K562 (cell line): ENCODE data around the gene NRP2. TPM values are rescaled to one million over a fixed set of nuclear protein-coding genes. Genes with fewer than 3 reads are reported as not detected.
A peak's percentile ranks its signal among the peaks of the same experiment; 100 is the strongest.

Experiments used
- ATAC-seq: fragments of 200-7000 bp; cut with Tn5 transposase; 3 replicates; pipeline ENCODE4 v1.9.1; 2020; ENCODE audit warnings: moderate library complexity
- BruUV-seq: library from RNA; stranded (reverse); fragments of 400-500 nt; replicated peaks from 2 replicates; lab custom pipeline; 2021; lab: Mats Ljungman, UMichigan
- CTCF ChIA-PET: fragments of 300-600 bp; formaldehyde crosslinking; extraction: SDS; loops from one replicate; lab custom pipeline; 2021; ENCODE audit warnings: low intra/inter-chr PET ratio; lab: Yijun Ruan, JAX
- POLR2A ChIA-PET: fragments of 300-600, 350-650 bp; sonication (Branson Sonifier 250); formaldehyde crosslinking; extraction: SDS; loops from one replicate; lab custom pipeline; 2021; ENCODE audit warnings: antibody characterized with exemption, inconsistent platforms; lab: Yijun Ruan, JAX
- DNase-seq, 4 experiments: peaks; one replicate each; pipeline versions ENCODE4 v3.0.0 to v3.0.0-alpha.2; 2011 to 2018; ENCODE audit warnings: low spot score in 3 of 4, mixed read lengths in 3 of 4; ENCODE audit errors: extremely low read depth in 1 of 4
- FAIRE-seq: peaks from 2 replicates; lab custom pipeline; 2011; peaks lifted over from hg19 to GRCh38; lab: Jason Lieb, UNC
- H2AFZ ChIP-seq: 2 replicates; pipeline ENCODE4 v1.6.0; 2011; ENCODE audit warnings: low read depth, low read length, control low read depth, inconsistent platforms
- H3K27ac ChIP-seq: fragments of 200-600 bp; 3 replicates; pipeline ENCODE4 v1.8.0; 2011; ENCODE audit warnings: low read depth, mild to moderate bottlenecking, control low read depth, inconsistent platforms, low read length, moderate library complexity, mixed read lengths; ENCODE audit errors: extremely low read depth
- H3K27me3 ChIP-seq, 2 experiments: fragments of 300-600 bp in 1 of 2; 2 replicates in 1 of 2; 3 replicates in 1 of 2; pipeline versions ENCODE4 v1.6.0 to v1.8.0; 2011; ENCODE audit warnings: inconsistent platforms in 2 of 2, low read length in 2 of 2, mild to moderate bottlenecking in 1 of 2, mixed read lengths in 1 of 2, moderate library complexity in 1 of 2; ENCODE audit not compliant: control insufficient read depth in 2 of 2, insufficient read depth in 2 of 2
- H3K36me3 ChIP-seq: fragments of 300-600 bp; 3 replicates; pipeline ENCODE4 v1.8.0; 2011; ENCODE audit warnings: mild to moderate bottlenecking, low read length, inconsistent platforms; ENCODE audit not compliant: control insufficient read depth, insufficient read depth
- H3K4me1 ChIP-seq, 2 experiments: fragments of 200-600 bp in 1 of 2; replicated peaks in 1 of 2; 2 replicates in 1 of 2; 3 replicates in 1 of 2; pipeline versions ENCODE4 v1.5.1 to v1.8.0; 2011; ENCODE audit warnings: inconsistent platforms in 2 of 2, low read length in 2 of 2, mild to moderate bottlenecking in 1 of 2, mixed read lengths in 1 of 2, moderate library complexity in 1 of 2; ENCODE audit not compliant: control insufficient read depth in 2 of 2, insufficient read depth in 2 of 2
- H3K4me2 ChIP-seq: 2 replicates; pipeline ENCODE4 v1.6.1; 2011; ENCODE audit warnings: low read length, control low read depth, inconsistent platforms, mixed read lengths; ENCODE audit not compliant: insufficient read depth
- H3K4me3 ChIP-seq: fragments of 200-600 bp; sonication (generic), shearing (Covaris generic); 2 replicates; pipeline ENCODE4 v1.5.1; 2016; ENCODE audit warnings: control low read depth, inconsistent platforms
- H3K79me2 ChIP-seq: fragments of 200-600 bp; 3 replicates; pipeline ENCODE4 v1.8.0; 2011; ENCODE audit warnings: low read length, inconsistent platforms; ENCODE audit not compliant: control insufficient read depth, insufficient read depth
- H3K9ac ChIP-seq, 2 experiments: 2 replicates each; pipeline versions ENCODE4 v1.6.0 to v1.6.1; 2011; ENCODE audit warnings: low read depth in 2 of 2, low read length in 2 of 2, control low read depth in 1 of 2, inconsistent platforms in 1 of 2, mild to moderate bottlenecking in 1 of 2, mixed read lengths in 1 of 2; ENCODE audit not compliant: insufficient read depth in 1 of 2
- H3K9me1 ChIP-seq: one replicate; pipeline ENCODE4 v1.6.0; 2011; ENCODE audit warnings: inconsistent platforms, mild to moderate bottlenecking, low read length, moderate library complexity; ENCODE audit not compliant: control insufficient read depth, insufficient read depth
- H3K9me3 ChIP-seq: replicated peaks from 2 replicates; pipeline ENCODE4 v1.5.1; 2011; ENCODE audit warnings: low read depth, low read length, inconsistent platforms; ENCODE audit not compliant: control insufficient read depth, insufficient read depth
- H4K20me1 ChIP-seq: replicated peaks from 2 replicates; pipeline ENCODE4 v1.6.1; 2011; ENCODE audit warnings: low read length, inconsistent platforms, mixed read lengths; ENCODE audit not compliant: control insufficient read depth, insufficient read depth
- EP300 ChIP-seq: IDR thresholded peaks from 2 replicates; pipeline ENCODE4 v1.6.1; 2012; ENCODE audit warnings: low read length, improper control_type of control experiment
- ETS2 ChIP-seq: IDR thresholded peaks from 2 replicates; pipeline ENCODE4 v1.6.1; 2016; ENCODE audit warnings: borderline replicate concordance, missing genetic modification characterization, mild to moderate bottlenecking, moderate library complexity, missing compliant biosample characterization; ENCODE audit not compliant: poor library complexity, severe bottlenecking
- FOXP1 ChIP-seq: sonication (generic); formaldehyde crosslinking; IDR thresholded peaks from 2 replicates; pipeline ENCODE4 v1.8.0; 2022; ENCODE audit warnings: mild to moderate bottlenecking, missing genetic modification reagents
- GABPA ChIP-seq: fragments of 200-800 bp; sonication (Bioruptor generic); conservative IDR thresholded peaks from 2 replicates; pipeline ENCODE4 v1.6.1; 2016; ENCODE audit warnings: low read depth, missing genetic modification characterization, missing compliant biosample characterization
- GTF2E2 ChIP-seq: fragments of 200-800 bp; sonication (Bioruptor generic); IDR thresholded peaks from 2 replicates; pipeline ENCODE4 v1.6.1; 2016; ENCODE audit warnings: missing genetic modification characterization, missing compliant biosample characterization
- KDM4B ChIP-seq, 2 experiments: fragments of 450-650 bp in 1 of 2; sonication (generic) in 1 of 2; IDR thresholded peaks; 2 replicates each; pipeline ENCODE4 v1.6.1; 2016 to 2017; ENCODE audit warnings: borderline replicate concordance in 2 of 2, antibody characterized with exemption in 1 of 2, low read depth in 1 of 2, mild to moderate bottlenecking in 1 of 2
- MCM7 ChIP-seq, 2 experiments: fragments of 450-650 bp; IDR thresholded peaks; 2 replicates each; pipeline ENCODE4 v1.6.1; 2016 to 2018
- MED1 ChIP-seq: sonication (generic); formaldehyde crosslinking; IDR thresholded peaks from 2 replicates; pipeline ENCODE4 v1.8.1; 2023; ENCODE audit warnings: missing genetic modification reagents, borderline replicate concordance
- MYNN ChIP-seq, 2 experiments: sonication (generic); formaldehyde crosslinking in 1 of 2; IDR thresholded peaks; 2 replicates each; pipeline versions ENCODE4 v1.5.0 to v1.6.1; 2016 to 2020; ENCODE audit warnings: antibody characterized with exemption in 1 of 2, missing genetic modification reagents in 1 of 2
- POLR2AphosphoS2 ChIP-seq: IDR thresholded peaks from 2 replicates; pipeline ENCODE4 v1.6.1; 2012; ENCODE audit warnings: low read length, improper control_type of control experiment
- SIX5 ChIP-seq, 2 experiments: IDR thresholded peaks; 2 replicates each; pipeline ENCODE4 v1.6.1; 2011; ENCODE audit warnings: low read length in 2 of 2, borderline replicate concordance in 1 of 2, low read depth in 1 of 2, mild to moderate bottlenecking in 1 of 2, moderate library complexity in 1 of 2; ENCODE audit not compliant: insufficient read depth in 1 of 2
- SRF ChIP-seq, 2 experiments: fragments of 250-450, 450-650 bp in 1 of 2; sonication (Bioruptor Pico) in 1 of 2; sonication (generic) in 1 of 2; formaldehyde crosslinking; IDR thresholded peaks; 2 replicates each; pipeline versions ENCODE4 v1.5.0 to v1.5.1; 2020 to 2022; ENCODE audit warnings: mild to moderate bottlenecking in 1 of 2, missing genetic modification reagents in 1 of 2
- TAL1 ChIP-seq: fragments of 450-650 bp; IDR thresholded peaks from 2 replicates; pipeline ENCODE4 v1.6.1; 2016; ENCODE audit warnings: mild to moderate bottlenecking
- TEAD4 ChIP-seq, 2 experiments: sonication (generic) in 1 of 2; formaldehyde crosslinking in 1 of 2; IDR thresholded peaks; 2 replicates each; pipeline versions ENCODE4 v1.6.1 to v1.8.0; 2012 to 2022; ENCODE audit warnings: borderline replicate concordance in 1 of 2, inconsistent platforms in 1 of 2, low read length in 1 of 2, mild to moderate bottlenecking in 1 of 2, missing genetic modification reagents in 1 of 2
- TFAP4 ChIP-seq: sonication (generic); formaldehyde crosslinking; IDR thresholded peaks from 2 replicates; pipeline ENCODE4 v1.8.0; 2022; ENCODE audit warnings: missing genetic modification reagents, mild to moderate bottlenecking, moderate library complexity, borderline replicate concordance
- WHSC1 ChIP-seq: IDR thresholded peaks from one replicate; pipeline ENCODE4 v1.6.1; 2012; ENCODE audit warnings: low read length, control low read depth, inconsistent platforms
- ZNF224 ChIP-seq: sonication (generic); formaldehyde crosslinking; IDR thresholded peaks from 2 replicates; pipeline ENCODE4 v1.8.0; 2022; ENCODE audit warnings: mild to moderate bottlenecking, missing genetic modification reagents
- ZNF277 ChIP-seq: fragments of 250-450 bp; sonication (Bioruptor Pico); IDR thresholded peaks from 2 replicates; pipeline ENCODE4 v1.8.0; 2022; ENCODE audit warnings: inconsistent platforms, mild to moderate bottlenecking, moderate library complexity, borderline replicate concordance
- ZNF444 ChIP-seq: fragments of 250-450 bp; sonication (Bioruptor Pico); IDR thresholded peaks from 2 replicates; pipeline ENCODE4 v1.4.0; 2020; ENCODE audit warnings: mild to moderate bottlenecking, moderate library complexity
- ZNF584 ChIP-seq: fragments of 200-800 bp; sonication (Bioruptor generic); IDR thresholded peaks from 2 replicates; pipeline ENCODE4 v1.6.1; 2016; ENCODE audit warnings: low read depth, mild to moderate bottlenecking, missing genetic modification characterization, missing compliant biosample characterization
- ZNF696 ChIP-seq: fragments of 250-450 bp; sonication (Bioruptor Pico); conservative IDR thresholded peaks from 2 replicates; pipeline ENCODE4 v1.4.0; 2020; ENCODE audit warnings: mild to moderate bottlenecking, moderate library complexity
- WGBS: fragments of 100-300 bp; shearing (Covaris generic); methylation state at CpG from one replicate; pipeline ENCODE4 v1.1.6; 2016; ENCODE audit warnings: low coverage, mixed read lengths; ENCODE audit not compliant: insufficient coverage; ENCODE audit errors: missing lambda C conversion rate; 5-methylcytosine and 5-hydroxymethylcytosine counted together
- in situ Hi-C: fragments of 300-500 bp; cut with MboI; formaldehyde crosslinking; loops from 4 replicates; pipeline ENCODE4 v1.15.0; 2018; ENCODE audit warnings: inconsistent platforms, mixed read lengths
- intact Hi-C: fragments of 100-400 bp; cut with micrococcal nuclease; formaldehyde crosslinking; loops from 2 replicates; pipeline ENCODE4 v1.14.2; 2022
- polyA plus RNA-seq, 8 experiments: library from polyadenylated mRNA; depleted of rRNA in 4 of 8; stranded (reverse) in 5 of 8; unstranded in 3 of 8; fragments of >200 nt; fragmentation: Nextera tagmentation in 2 of 8; fragmentation: Illumina TruSeq in 1 of 8; extraction: Ambion mirVana in 2 of 8; extraction: Trizol in 1 of 8; gene quantifications; 2 replicates each; pipeline versions ENCODE4 v1.2.1 to v1.2.3, GENCODE V29; 2011 to 2014; ENCODE audit warnings: inconsistent platforms in 1 of 8, missing spikeins in 1 of 8
- total RNA-seq, 7 experiments: library from RNA; depleted of rRNA in 6 of 7; stranded (reverse); fragments of >200 nt in 6 of 7; fragmentation: Illumina TruSeq in 2 of 7; extraction: Trizol in 2 of 7; gene quantifications; 2 replicates each; pipeline versions ENCODE4 v1.2.1 to v1.2.3, GENCODE V29; 2011 to 2021; ENCODE audit warnings: low replicate concordance in 1 of 7

The NRP2 gene
- total and polyA plus RNA-seq, 9 of the 15 experiments (the other 6 are each of a cell fraction or from before 2014, with no cell fraction given) = 0.05 to 0.31 (median 0.15) TPM; not detected in 5

DNA sequence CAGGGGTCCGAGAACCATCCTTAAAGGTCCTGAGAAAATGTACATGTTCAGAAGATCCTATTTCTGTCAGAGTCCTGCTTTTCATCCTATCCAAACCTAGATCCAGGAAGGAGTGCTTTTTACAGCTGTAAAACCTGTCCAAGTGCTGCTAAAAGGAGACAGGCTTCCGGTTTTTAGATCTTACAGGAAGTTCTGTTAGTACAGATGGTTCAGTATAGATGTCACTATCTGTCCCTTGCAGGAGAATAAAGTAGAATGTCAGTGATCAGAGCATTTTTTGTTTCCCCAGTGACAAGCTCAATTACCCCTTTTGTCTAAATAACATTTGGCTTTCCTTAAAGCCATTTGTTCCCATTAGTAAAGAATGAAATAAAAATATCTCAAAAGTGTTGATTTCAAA is 98.3 kb downstream of the NRP2 start:
- intact Hi-C loops (no loop called here), in situ Hi-C loops (loop anchor here (10.0 kb wide), 1 partner anchor 144 kb away; no protein-coding TSS in a partner anchor)
- no peak overlapping the region for H3K4me3 ChIP-seq
- WGBS = 0% methylated on average over 1 of the region's 2 CpGs
- BruUV-seq = no TSS peak
- DNase-seq (no peak), FAIRE-seq (no peak), ATAC-seq (no peak)
- H3K4me1 ChIP-seq = peaks cover 0 to 3% of the 10 kb centered on the region in 2 experiments; a peak in 1 of 5 replicates
- no peaks in the 10 kb centered on the region for H3K36me3 ChIP-seq
- no peaks in the 10 kb centered on the region; a peak in 1 of 5 replicates for H3K27me3 ChIP-seq
- no peak overlapping the region for H2AFZ ChIP-seq
- H4K20me1 ChIP-seq = no peaks in the 10 kb centered on the region
- no peak overlapping the region for H3K4me2 ChIP-seq
- H3K9me3 ChIP-seq = no peaks in the 10 kb centered on the region
- H3K79me2 ChIP-seq = no peaks in the 10 kb centered on the region
- H3K9me1 ChIP-seq = no peaks in the 10 kb centered on the region
- CTCF ChIA-PET = no interaction called here
- no peak for TF ChIP-seq MYNN (IDR thresholded peaks at IDR 0.05)
- no peak for TF ChIP-seq MYNN (CRISPR knock-in tag; IDR thresholded peaks at IDR 0.05)
- TF ChIP-seq ZNF584 (CRISPR knock-in tag) = no peak
- no peak for TF ChIP-seq TFAP4 (CRISPR knock-in tag)
- no peak for TF ChIP-seq ZNF444 (CRISPR knock-in tag)
- TF ChIP-seq SRF (CRISPR knock-in tag; IDR thresholded peaks at IDR 0.05) = no peak
- no peak for TF ChIP-seq WHSC1
- TF ChIP-seq GABPA = peak; percentile 30; the same call in 1 of the 2 replicates
- no peak for TF ChIP-seq ZNF696 (CRISPR knock-in tag)
- TF ChIP-seq ZNF277 (CRISPR knock-in tag) = no peak
- no peak for TF ChIP-seq FOXP1 (CRISPR knock-in tag)
- no peak for TF ChIP-seq GTF2E2 (tag)
- no peak for TF ChIP-seq EP300
- TF ChIP-seq ETS2 (tag) = no peak
- peak; percentile 13; the same call in 1 of the 2 replicates for TF ChIP-seq TEAD4 (IDR thresholded peaks at IDR 0.05; ENCODE audit: low read length)
- TF ChIP-seq TEAD4 (CRISPR knock-in tag; IDR thresholded peaks at IDR 0.05; ENCODE audit: borderline replicate concordance) = no peak
- no peak for TF ChIP-seq POLR2AphosphoS2
- 0 out of 2 replicates have a peak, but pooled peaks have one; percentile 20 for TF ChIP-seq TAL1
- TF ChIP-seq MCM7 (IDR thresholded peaks at IDR 0.05) = no peak
- no peak for TF ChIP-seq KDM4B (IDR thresholded peaks at IDR 0.05; ENCODE audit: borderline replicate concordance in 2 of 2, low read depth in 1 of 2)
- TF ChIP-seq SIX5 (IDR thresholded peaks at IDR 0.05; ENCODE audit: borderline replicate concordance in 1 of 2, insufficient read depth in 1 of 2, low read depth in 1 of 2, low read length in 2 of 2) = no peak
- no peak for TF ChIP-seq ZNF224 (CRISPR knock-in tag)
- no peak for TF ChIP-seq MED1 (CRISPR knock-in tag)
- no peak overlapping the region for H3K27ac ChIP-seq
- H3K9ac ChIP-seq = no peak overlapping the region
- POLR2A ChIA-PET = no interaction called here
